Dermis blood vessel endothelial cell (primary cell): Measurements from ENCODE around the gene ELAVL1. TPM values are rescaled to one million over a fixed set of nuclear protein-coding genes. Genes with fewer than 3 reads are reported as not detected.
"Not testable (repeated sequence)": the region's sequence is repeated elsewhere in the genome, so short reads cannot be mapped to it uniquely, and the experiment has no call there.

Source experiments
- DNase-seq: peaks from one replicate; pipeline ENCODE4 v3.0.0; 2010
- total RNA-seq: library from RNA; depleted of rRNA; stranded (reverse); fragments of >200 nt; gene quantifications from 2 replicates; pipeline ENCODE4 v1.2.3, GENCODE V29; 2014

Gene ELAVL1
- total RNA-seq, 1 donor from 2014 or later = 43.2 TPM

DNA sequence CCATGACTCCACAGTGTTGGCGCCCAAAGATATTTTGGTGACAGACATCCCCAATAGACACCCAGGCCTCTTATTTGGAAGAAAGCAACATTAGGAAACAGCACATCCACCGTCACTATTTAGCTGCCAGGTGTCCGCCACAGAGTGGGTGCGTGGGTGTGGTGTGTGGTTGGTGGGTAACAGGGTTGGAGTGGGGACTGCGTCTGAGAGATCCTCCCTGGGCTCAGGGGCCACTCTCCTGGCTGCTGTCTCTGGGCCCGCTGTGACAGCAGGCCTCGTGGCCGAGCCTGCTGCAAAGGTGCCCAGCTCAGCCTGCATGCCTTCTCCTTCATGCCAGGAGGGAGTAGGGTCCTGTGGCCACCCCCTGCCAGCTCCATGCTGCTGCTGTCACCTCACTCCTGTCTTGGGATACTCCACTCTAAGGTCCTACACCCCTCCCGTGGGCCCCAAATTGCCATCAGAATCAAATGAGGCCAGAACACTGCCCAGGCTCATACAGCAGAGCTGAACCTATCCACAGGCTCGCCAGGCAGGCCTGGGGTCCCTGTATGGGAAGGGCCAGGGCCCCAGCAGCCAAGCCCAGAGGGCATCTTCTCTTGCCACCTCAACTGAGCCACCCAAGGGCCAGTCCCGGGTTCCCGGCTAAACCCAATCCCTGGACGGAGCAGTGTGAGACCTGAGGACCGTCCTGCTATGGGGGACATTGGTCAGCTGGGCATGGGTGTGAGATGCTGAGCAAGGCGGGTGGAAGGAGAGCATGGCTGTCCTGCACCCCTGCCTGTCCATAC is 37.2 kb downstream of the ELAVL1 start:
- DNase-seq = no peak

GRCh38 chr19:7965921-7966665 is 39.3 kb downstream of the ELAVL1 start:
- DNase-seq = no peak

DNA sequence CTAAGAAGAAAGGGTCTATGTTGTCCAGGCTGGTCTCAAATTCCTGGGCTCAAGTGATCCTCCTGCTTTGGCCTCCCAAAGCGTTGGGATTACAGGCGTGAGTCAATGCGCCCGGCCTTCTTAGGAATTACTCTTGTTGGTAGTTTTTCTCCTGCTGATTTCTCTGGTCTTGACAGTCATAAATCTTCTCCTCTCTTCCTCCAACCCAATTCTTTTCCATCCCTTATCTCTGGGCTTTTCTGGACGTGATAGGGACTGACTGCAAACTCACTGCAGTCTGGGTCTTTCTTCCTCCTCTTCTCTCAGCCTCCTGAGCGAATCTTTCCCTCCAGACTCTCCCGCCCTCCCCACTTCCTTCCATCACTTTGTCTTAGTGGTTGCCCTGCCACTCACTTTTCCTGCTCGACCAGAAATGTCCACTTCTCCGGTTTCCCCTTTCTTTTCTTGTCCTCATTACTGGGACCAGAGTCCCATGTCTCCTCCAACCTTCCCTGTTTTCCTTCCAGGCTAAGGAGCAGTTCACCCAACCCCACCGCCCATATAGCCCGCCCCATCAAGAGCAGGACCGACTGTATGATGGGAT is 40.1 kb downstream of the ELAVL1 start:
- DNase-seq = no peak

- no peak for DNase-seq
These were observed 41.9 kb downstream of the ELAVL1 start for GRCh38 chr19:7963566-7963965.

- DNase-seq = no peak
These were observed 42.7 kb downstream of the ELAVL1 start for GRCh38 chr19:7962644-7963268.

GRCh38 chr19:7961920-7962626 is 43.4 kb downstream of the ELAVL1 start:
- no peak for DNase-seq

DNA sequence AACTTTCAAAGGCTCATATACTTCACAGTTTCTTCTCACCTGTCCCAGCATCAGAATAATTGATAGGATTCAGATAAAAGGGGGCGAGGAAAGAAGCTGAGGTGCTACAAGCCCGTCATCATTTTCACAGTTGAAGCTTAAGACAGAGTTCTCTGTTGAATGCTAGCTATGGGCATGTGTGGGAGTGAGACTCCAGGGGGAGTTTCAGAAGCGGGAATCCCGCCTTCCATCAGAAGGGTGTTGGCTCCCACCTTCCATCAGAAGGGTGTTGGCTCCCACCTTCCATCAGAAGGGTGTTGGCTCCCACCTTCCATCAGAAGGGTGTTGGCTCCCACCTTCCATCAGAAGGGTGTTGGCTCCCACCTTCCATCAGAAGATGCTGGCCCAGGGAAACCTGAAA is 44.4 kb downstream of the ELAVL1 start:
- DNase-seq = not testable (repeated sequence)

GRCh38 chr19:7959211-7959610 is 46.2 kb downstream of the ELAVL1 start:
- DNase-seq = no peak

DNA sequence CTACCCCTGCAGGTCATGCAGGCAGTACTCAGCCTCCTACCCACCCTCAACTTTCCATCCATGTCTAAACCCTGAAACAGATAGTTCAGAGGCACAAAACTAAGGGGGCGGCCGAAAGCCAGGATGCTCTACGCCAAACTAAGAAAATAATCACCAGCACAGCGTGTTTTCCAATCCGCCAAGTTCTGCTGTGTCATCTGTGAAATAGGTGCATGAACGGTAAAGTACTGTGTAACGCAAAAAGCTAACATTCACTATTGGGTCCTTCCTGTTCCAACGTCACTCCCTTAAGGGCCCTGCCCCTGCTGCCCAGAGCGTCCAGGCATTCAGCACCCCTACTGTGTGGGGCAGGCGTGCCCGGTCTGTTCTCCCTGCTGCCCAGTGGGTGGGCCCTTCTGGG is 49.7 kb downstream of the ELAVL1 start:
- no peak for DNase-seq

GRCh38 chr19:7953576-7953975 is 51.9 kb downstream of the ELAVL1 start:
- DNase-seq = no peak

- DNase-seq = peak; percentile 58
These were observed 52.4 kb downstream of the ELAVL1 start for GRCh38 chr19:7953060-7953459.

DNA sequence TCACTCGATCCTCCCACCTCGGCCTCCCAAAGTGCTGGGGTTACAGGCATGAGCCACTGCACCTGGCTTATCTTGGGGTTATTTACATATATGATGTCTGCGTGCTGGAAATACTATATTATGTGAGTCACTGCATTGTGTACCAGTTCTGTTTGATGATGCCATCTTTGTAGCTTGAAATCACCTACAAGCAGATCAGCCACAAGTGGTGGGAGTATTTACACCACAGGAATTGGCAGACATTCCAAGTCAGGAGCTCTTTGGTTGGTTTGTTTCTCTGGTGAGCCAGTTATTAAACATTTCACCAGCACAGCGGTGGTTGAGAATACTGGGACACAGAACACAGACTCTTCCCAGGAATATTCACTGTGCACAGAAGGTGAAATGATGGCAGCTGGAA is 57.5 kb downstream of the ELAVL1 start:
- DNase-seq = no peak

- peak; percentile 92 for DNase-seq
These were observed 61.2 kb downstream of the ELAVL1 start for GRCh38 chr19:7944177-7944761.

GRCh38 chr19:7943444-7944176 is 61.8 kb downstream of the ELAVL1 start, which contains the start of gene TIMM44:
Gene TIMM44, minus strand, starts transcription at chr19:7943666. Its CDS starts 15 bp downstream, at chr19:7943651.
- peak; percentile 99 for DNase-seq

DNA sequence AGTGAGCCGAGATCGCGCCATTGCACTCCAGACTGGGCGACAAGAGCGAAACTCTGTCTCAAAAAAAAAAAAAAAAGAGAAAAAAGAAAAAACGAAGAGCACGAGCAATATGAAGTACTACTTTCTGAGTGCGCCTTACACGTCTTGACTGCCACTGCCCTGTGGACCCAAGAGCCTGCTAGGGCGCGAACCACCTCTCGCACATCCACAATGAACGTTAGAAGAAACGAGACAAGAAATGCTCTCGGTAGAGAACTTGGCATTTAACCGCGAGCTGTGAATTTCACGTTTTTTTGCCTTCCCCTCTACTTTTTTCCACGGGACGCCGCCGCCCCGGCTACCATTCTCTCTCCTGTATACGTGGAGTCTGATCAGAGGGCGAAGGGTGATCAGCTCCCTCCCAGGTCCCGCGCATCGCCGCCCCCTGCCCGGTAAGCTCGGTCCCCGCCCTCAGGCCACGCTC is 62.4 kb downstream of the ELAVL1 start:
- peak; percentile 17 for DNase-seq

GRCh38 chr19:7941895-7942596 is 63.4 kb downstream of the ELAVL1 start:
- no peak for DNase-seq

DNA sequence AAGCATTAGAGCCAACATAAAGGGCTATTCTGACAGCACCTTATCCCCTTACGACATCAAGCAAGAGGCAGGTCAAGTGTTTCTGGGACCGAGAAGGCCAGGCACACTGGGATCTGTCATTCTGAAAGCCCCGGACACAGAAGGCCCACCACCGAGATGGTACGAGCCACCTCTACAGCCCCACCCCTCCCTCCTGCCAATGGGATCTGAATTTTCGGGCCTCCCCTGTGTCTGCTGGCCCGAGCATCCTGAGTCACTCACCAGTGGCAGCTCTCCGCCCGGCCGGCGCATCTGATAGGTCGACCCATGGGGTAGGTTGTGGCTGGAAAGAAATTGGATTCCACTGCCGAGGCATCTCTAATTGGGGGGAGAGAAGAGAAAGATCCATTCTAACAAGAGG is 64.6 kb downstream of the ELAVL1 start:
- DNase-seq = no peak

- no peak for DNase-seq
These were observed 70.7 kb downstream of the ELAVL1 start for GRCh38 chr19:7934766-7935165.

GRCh38 chr19:7933828-7934725 is 71.4 kb downstream of the ELAVL1 start:
- no peak for DNase-seq
